ENCODE data around the gene B4GALT6. TPM values are rescaled to one million over a fixed set of nuclear protein-coding genes. Genes with fewer than 3 reads are reported as not detected.

B4GALT6 gene
- total and polyA plus RNA-seq, 10 of the 15 experiments (the other 5 are each of a cell fraction or from before 2014, with no cell fraction given): 11.9 to 47.4 (median 18.0) TPM

- intact Hi-C loops (cut with micrococcal nuclease; ENCODE audit: unreplicated experiment): no loop called here
- FAIRE-seq (no peak), DNase-seq (ENCODE audit: low read depth, low spot score) (no peak), ATAC-seq (no peak)
- H3K9me3 ChIP-seq (replicated peaks; ENCODE audit: control insufficient read depth, insufficient read depth, low read length): no peaks in the 10 kb centered on the region; the same call in 1 of the 3 replicates
- no TSS peak for BruUV-seq (replicated peaks)
- in situ Hi-C loops (cut with MboI): no loop called here
- no peaks in the 10 kb centered on the region for H3K27me3 ChIP-seq (replicated peaks in 1 of 2; ENCODE audit: control insufficient read depth in 2 of 2, insufficient read depth in 2 of 2, low read length in 1 of 2)
- H3K4me2 ChIP-seq (ENCODE audit: control insufficient read depth, insufficient read depth): no peak overlapping the region
- no peaks in the 10 kb centered on the region for H3K36me3 ChIP-seq (ENCODE audit: control insufficient read depth in 2 of 2, insufficient read depth in 2 of 2, low read length in 1 of 2)
- no peak overlapping the region for H2AFZ ChIP-seq (ENCODE audit: control insufficient read depth, low read depth, low read length)
- WGBS (ENCODE audit: insufficient coverage, insufficient replicate concordance, low lambda C conversion rate, missing lambda C conversion rate): 95% methylated on average over 1 of the region's 1 CpG
- H3K9ac ChIP-seq (ENCODE audit: control insufficient read depth, insufficient read depth, low read length): no peak overlapping the region
- no peak overlapping the region for H3K27ac ChIP-seq (ENCODE audit: control insufficient read depth, insufficient read depth)
- ChIA-PET POLR2A (interaction anchor here (0.6 kb wide), 1 partner anchor 137 kb away, joined by 3 read pairs; no protein-coding TSS in a partner anchor), CTCF (no interaction called here), RAD21 (ENCODE audit: unreplicated experiment) (no interaction called here), SMC1A (ENCODE audit: uncharacterized antibody, unreplicated experiment) (no interaction called here)
- H4K20me1 ChIP-seq (ENCODE audit: control insufficient read depth, insufficient read depth): no peaks in the 10 kb centered on the region
- H3K79me2 ChIP-seq (ENCODE audit: control insufficient read depth, insufficient read depth, low read length): no peaks in the 10 kb centered on the region
- H3K4me1 ChIP-seq (ENCODE audit: control insufficient read depth, insufficient read depth, low read length): no peaks in the 10 kb centered on the region
- TF ChIP-seq HDAC2 (IDR thresholded peaks at IDR 0.05): no peak
- TF ChIP-seq MYB (IDR thresholded peaks at IDR 0.05; ENCODE audit: borderline replicate concordance, low read depth, low read length): no peak
- no peak overlapping the region for H3K4me3 ChIP-seq
Measured at GRCh38 chr18:31700990-31701389, 16.6 kb upstream of the B4GALT6 start.

DNA sequence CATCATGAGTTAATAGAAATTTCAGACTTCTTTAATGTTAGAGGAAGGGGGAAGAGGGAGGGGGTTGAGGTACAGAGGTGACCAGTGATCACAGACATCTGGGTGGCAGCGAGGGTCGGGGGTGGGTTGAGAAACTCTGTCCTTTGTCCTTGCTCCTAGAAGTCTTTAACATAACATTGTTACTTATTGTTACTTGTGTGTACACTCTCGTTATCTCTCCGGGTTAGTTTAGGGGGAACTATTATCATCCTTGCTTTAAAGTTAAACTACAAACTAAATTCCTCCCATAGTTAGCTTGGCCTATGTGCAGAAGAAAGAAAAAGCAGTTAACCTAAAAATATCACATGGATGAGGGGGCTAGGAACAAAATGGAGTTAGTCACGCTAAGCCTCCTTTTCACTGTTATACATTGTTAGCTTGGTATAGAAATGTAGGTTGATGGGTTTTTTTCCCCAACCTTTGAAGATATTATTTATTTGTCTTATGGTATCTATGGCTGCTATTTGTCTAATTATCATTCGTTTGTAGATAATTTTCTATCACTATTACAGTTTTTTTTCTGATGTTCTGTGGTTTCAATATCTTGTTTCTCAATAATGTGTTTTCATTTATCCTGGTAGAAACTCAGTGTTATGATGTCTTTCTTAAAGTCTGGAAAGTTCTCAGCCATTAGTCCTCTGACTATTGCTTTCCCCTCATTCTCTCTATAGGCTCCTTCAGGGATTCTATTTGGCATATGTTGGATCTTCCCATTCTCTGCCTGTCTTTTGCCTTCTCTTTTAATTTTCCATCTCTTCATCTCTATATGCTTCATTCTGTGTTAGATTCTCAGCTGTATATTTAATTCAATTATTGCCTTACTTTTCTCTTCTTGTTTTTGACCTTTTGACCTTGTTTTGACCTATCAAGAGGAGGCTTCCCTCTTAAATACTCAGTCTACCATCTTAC, 13.2 kb upstream of the B4GALT6 start:
- Histone ChIP-seq H3K9me3 (replicated peaks; ENCODE audit: control insufficient read depth, insufficient read depth, low read length) (no peaks in the 10 kb centered on the region; the same call in 1 of the 3 replicates), H2AFZ (ENCODE audit: control insufficient read depth, low read depth, low read length) (no peak overlapping the region), H3K36me3 (ENCODE audit: control insufficient read depth in 2 of 2, insufficient read depth in 2 of 2, low read length in 1 of 2) (no peaks in the 10 kb centered on the region), H3K27ac (ENCODE audit: control insufficient read depth, insufficient read depth) (no peak overlapping the region), H3K27me3 (replicated peaks in 1 of 2; ENCODE audit: control insufficient read depth in 2 of 2, insufficient read depth in 2 of 2, low read length in 1 of 2) (no peaks in the 10 kb centered on the region), H3K4me1 (ENCODE audit: control insufficient read depth, insufficient read depth, low read length) (no peaks in the 10 kb centered on the region), H3K4me2 (ENCODE audit: control insufficient read depth, insufficient read depth) (no peak overlapping the region), H3K4me3 (no peak overlapping the region), H4K20me1 (ENCODE audit: control insufficient read depth, insufficient read depth) (no peaks in the 10 kb centered on the region), H3K79me2 (ENCODE audit: control insufficient read depth, insufficient read depth, low read length) (no peaks in the 10 kb centered on the region), H3K9ac (ENCODE audit: control insufficient read depth, insufficient read depth, low read length) (no peak overlapping the region)
- CTCF ChIA-PET: interaction anchor here (1.1 kb wide), 1 partner anchor 25 kb away, joined by 5 read pairs; no protein-coding TSS in a partner anchor
- BruUV-seq (replicated peaks): no TSS peak
- DNase-seq (ENCODE audit: low read depth, low spot score) (no peak), ATAC-seq (no peak), FAIRE-seq (no peak)
- intact Hi-C loops (cut with micrococcal nuclease; ENCODE audit: unreplicated experiment): no loop called here
- 50% methylated on average over 6 of the region's 6 CpGs for WGBS (ENCODE audit: insufficient coverage, insufficient replicate concordance, low lambda C conversion rate, missing lambda C conversion rate)
- SMC1A ChIA-PET (ENCODE audit: uncharacterized antibody, unreplicated experiment): interaction anchor here (1.2 kb wide), 1 partner anchor 11 kb away, joined by 3 read pairs; no protein-coding TSS in a partner anchor
- POLR2A ChIA-PET: no interaction called here
- in situ Hi-C loops (cut with MboI): no loop called here
- RAD21 ChIA-PET (ENCODE audit: unreplicated experiment): no interaction called here
- TF ChIP-seq CEBPZ (IDR thresholded peaks at IDR 0.05; ENCODE audit: low read depth, low read length): no peak
- no peak for TF ChIP-seq CREM (IDR thresholded peaks at IDR 0.05; ENCODE audit: low read depth)
- no peak for TF ChIP-seq POU2F2 (IDR thresholded peaks at IDR 0.05; ENCODE audit: borderline replicate concordance, low read depth, low read length)
- no peak for TF ChIP-seq HDAC2 (IDR thresholded peaks at IDR 0.05)
- TF ChIP-seq TCF3 (IDR thresholded peaks at IDR 0.05; ENCODE audit: borderline replicate concordance, insufficient read depth, low read depth, low read length): no peak
- no peak for TF ChIP-seq NBN (IDR thresholded peaks at IDR 0.05)
- no peak for TF ChIP-seq KDM1A (IDR thresholded peaks at IDR 0.05; ENCODE audit: borderline replicate concordance)
- no peak for TF ChIP-seq RAD51 (IDR thresholded peaks at IDR 0.05)
- no peak for TF ChIP-seq SUPT20H (IDR thresholded peaks at IDR 0.05; ENCODE audit: borderline replicate concordance, control insufficient read depth, low read depth, low read length)
- TF ChIP-seq ETV6 (conservative IDR thresholded peaks at IDR 0.05 in 1 of 2, IDR thresholded peaks at IDR 0.05 in 1 of 2; ENCODE audit: borderline replicate concordance in 1 of 2, low read depth in 1 of 2): no peak
